ENCODE data around the gene TSHZ3.

The TSHZ3 gene

GRCh38 chr19:31312009-31312676, 37.1 kb downstream of the TSHZ3 start:
- peak; percentile 87 for DNase-seq (ENCODE audit: low spot score)

GRCh38 chr19:31310432-31311133, 38.7 kb downstream of the TSHZ3 start:
- no peak for DNase-seq (ENCODE audit: low spot score)

GRCh38 chr19:31308781-31309180, 40.5 kb downstream of the TSHZ3 start:
- no peak for DNase-seq (ENCODE audit: low spot score)

DNA sequence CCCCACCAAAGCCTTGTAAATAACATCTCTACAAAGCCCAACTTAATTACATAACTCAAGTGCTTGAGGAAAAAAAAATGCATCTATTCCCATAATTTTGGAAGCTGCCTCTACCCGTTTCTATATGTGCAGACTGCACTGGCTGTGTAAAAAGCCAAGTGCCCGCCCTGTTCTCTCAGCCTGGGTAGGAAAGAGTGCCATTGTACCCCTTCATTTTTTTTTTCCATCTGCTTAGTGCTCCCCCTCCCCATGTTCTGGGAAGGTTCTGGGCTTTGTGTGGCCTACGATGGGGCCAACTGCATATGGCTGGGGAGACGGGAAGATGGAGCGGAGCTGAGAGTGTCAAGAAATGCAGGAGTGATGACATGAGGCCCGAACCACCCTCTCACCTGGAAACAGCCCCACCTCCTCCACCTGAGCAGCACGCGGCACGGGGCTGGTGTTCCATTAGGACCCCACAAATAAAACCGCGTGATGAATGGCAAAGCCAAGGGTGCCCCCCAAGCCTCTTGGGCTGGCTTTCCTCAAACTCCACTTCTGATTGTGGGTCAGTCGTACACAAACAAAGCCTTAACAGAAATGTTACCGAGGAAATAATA, 42.1 kb downstream of the TSHZ3 start:
- no peak for DNase-seq (ENCODE audit: low spot score)

DNA sequence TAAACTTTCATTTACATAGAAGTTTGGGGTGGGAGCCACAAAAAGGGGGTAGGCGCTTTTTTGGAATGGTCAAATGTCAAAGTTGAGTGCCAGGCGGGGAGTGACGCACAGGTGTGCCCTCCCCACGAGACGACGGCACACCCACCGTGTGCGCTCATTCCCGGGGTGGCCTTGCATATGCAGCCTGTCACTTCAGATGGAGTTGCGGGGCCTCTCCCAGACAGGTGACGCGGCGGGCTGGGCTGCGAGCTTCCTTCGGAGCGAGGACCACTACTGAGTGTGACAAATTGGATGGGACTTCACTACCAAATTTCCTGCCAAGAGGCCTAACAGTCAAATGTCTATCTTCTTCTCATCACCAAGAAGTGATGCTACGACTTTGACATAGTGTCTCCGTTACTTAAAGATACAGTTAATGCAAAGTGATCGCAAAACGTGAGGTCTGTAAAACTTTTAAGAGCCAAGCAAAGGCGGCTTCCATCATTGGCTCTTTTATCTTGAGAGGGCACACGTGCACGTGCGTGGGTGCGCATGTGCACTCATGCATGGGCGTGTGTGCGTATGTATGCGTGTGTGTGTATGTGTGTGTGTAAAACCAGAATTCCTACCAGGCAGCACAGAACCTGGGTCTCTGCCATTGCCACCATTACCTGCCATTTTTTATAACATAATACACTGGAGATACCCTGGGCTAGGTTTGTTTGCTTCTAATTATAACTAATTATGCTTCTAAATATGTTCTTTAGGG, 43.1 kb downstream of the TSHZ3 start:
- no peak for DNase-seq (ENCODE audit: low spot score)

DNA sequence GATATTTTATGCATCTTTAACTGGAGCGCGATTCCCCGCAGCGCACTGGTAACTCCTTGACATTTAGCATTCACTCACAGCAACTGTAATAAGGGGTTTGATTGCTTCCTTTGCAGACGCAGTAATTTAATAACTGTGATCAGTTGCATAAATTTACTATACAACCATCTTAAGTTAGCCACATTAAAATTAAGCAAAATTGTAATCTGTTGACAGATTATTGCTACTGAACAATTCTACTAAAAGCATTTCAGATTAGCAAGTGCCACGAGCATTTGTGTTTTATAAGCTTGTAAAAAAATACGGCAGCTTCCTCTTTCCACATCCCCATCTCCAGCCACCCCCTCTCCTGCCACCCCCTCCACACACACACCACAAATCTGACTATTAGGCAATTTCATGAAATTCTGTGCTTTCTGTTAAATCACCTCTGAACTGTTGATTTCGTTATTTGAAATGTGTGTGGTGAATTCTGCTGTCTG, 44.4 kb downstream of the TSHZ3 start:
- DNase-seq (ENCODE audit: low spot score) = no peak

GRCh38 chr19:31303262-31303815, 45.9 kb downstream of the TSHZ3 start:
- DNase-seq (ENCODE audit: low spot score) = no peak

- DNase-seq (ENCODE audit: low spot score) = no peak
These were observed 47.8 kb downstream of the TSHZ3 start for GRCh38 chr19:31301306-31301980.

- no peak for DNase-seq (ENCODE audit: low spot score)
These were observed 48.8 kb downstream of the TSHZ3 start for GRCh38 chr19:31300422-31300821.

GRCh38 chr19:31299665-31300064, 49.6 kb downstream of the TSHZ3 start:
- no peak for DNase-seq (ENCODE audit: low spot score)

- DNase-seq (ENCODE audit: low spot score) = no peak
These were observed 51.2 kb downstream of the TSHZ3 start for GRCh38 chr19:31297991-31298390.

DNA sequence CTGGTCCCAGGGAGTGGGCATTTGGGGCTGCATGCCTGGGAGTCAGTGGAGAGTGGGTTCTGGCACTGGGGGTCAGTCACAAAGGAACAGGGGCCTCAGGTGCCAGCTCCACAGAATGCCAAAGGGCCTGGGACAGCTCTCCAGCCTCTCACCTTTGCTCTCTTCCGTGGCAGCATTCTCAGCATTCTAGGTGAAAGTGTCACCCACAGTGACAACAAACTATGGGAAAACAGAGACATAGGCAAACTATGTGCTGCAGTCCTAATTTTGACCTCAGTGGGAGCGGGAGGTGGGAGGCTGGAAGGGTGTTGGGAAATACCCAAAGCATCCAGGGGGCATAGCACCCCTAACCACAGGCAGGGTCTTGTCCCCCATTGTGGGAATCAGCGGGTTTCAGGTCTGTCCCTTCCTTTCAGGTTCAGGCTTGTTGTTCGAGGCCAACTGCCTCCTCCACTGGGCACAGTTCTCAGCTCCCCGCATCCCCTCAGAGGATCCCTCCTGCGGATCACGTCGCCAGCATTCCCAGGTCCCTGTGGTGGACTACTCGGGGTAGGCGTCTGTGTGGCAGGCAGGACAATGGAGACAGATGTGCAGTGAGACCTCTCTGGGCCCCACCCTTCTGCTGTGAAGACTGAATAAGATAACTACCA, 52.4 kb downstream of the TSHZ3 start:
- no peak for DNase-seq (ENCODE audit: low spot score)

DNA sequence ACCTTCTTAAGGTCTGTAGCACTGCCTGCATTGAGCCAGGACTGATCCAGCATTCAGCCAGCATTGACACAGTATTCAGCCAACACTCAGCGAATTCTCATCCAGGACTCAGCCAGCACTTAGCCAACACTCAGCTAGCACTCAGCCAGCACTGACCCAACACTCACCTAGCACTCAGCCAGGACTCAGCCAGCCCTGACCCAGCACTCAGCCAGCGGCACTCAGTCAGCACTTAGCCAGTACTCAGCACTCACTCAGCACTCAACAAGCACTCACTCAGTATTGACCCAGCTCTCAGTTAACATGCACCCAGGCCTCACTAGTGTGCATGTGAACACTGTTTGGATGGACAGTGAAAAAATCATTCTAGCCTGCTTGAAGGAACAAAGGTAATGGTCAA, 55.0 kb downstream of the TSHZ3 start:
- DNase-seq (ENCODE audit: low spot score) = no peak

GRCh38 chr19:31292639-31293185, 56.5 kb downstream of the TSHZ3 start:
- DNase-seq (ENCODE audit: low spot score) = no peak

GRCh38 chr19:31290931-31291590, 58.2 kb downstream of the TSHZ3 start:
- DNase-seq (ENCODE audit: low spot score) = no peak

- no peak for DNase-seq (ENCODE audit: low spot score)
These were observed 59.3 kb downstream of the TSHZ3 start for GRCh38 chr19:31289976-31290375.

- no peak for DNase-seq (ENCODE audit: low spot score)
These were observed 59.8 kb downstream of the TSHZ3 start for GRCh38 chr19:31289381-31289880.

DNA sequence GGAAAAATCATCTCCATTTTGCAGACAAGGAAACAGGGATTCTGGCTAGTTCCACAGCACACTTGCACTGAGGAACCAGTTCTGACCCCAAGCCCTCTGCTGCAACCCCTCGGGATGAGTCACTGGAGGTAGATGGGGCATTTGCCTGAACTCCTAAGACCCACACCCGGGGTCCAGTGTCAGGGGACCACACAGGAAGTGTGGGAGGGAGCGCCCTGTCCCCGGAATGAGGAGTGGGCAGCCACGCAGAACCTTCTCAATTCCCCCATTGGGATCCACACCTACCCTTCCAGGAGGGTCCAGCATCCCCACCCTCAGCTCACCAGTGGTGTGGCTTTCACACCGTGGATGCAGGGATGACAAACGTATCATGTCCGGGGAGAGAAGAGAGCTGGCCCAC, 62.7 kb downstream of the TSHZ3 start:
- peak; percentile 14 for DNase-seq (ENCODE audit: low spot score)

DNA sequence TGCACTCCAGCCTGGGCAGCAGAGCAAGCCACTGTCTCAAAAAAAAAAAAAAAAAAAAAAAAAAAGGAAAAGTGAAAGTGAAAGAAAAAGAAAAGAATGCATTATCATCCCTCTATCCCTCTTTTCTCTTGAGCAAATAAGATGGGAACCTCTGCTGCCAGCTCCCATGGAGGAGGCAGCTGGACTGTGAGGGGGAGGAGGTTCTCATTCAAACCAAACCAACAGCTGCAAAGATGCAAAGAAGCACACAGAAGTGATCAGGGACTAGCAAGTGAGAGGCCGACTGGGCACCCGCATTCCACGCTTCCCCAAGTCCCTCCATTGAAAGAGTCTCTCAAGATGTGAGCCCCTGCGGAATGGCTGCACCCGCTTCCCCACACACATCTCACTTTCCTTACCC, 63.5 kb downstream of the TSHZ3 start:
- peak; percentile 71 for DNase-seq (ENCODE audit: low spot score)

- DNase-seq (ENCODE audit: low spot score) = no peak
These were observed 64.6 kb downstream of the TSHZ3 start for GRCh38 chr19:31284621-31285020.

Data from AG08395 (cell line).